Mesendoderm (in vitro differentiated cells): ENCODE data around the gene TGIF2.
"Not testable (repeated sequence)": the region's sequence is repeated elsewhere in the genome, so short reads cannot be mapped to it uniquely, and the experiment has no call there.

ENCODE experiments used
- DNase-seq: peaks from one replicate; pipeline ENCODE4 v3.0.0; 2013
- H2AK5ac ChIP-seq: 2 replicates; pipeline ENCODE4 v1.6.1; 2013; ENCODE audit warnings: low read length, inconsistent platforms
- H2BK120ac ChIP-seq: 2 replicates; pipeline ENCODE4 v1.6.1; 2013; ENCODE audit warnings: low read depth, mild to moderate bottlenecking, low read length, moderate library complexity, mixed read lengths
- H2BK15ac ChIP-seq: replicated peaks from 2 replicates; pipeline ENCODE4 v1.6.1; 2013; ENCODE audit warnings: low read depth, mild to moderate bottlenecking, moderate library complexity
- H2BK5ac ChIP-seq: 2 replicates; pipeline ENCODE4 v1.6.1; 2013; ENCODE audit warnings: low read length, inconsistent platforms
- H3K18ac ChIP-seq: 2 replicates; pipeline ENCODE4 v1.6.1; 2013; ENCODE audit warnings: mild to moderate bottlenecking, low read length, mixed read lengths
- H3K23ac ChIP-seq: one replicate; pipeline ENCODE4 v1.6.1; 2013; ENCODE audit warnings: low read length
- H3K27ac ChIP-seq: 2 replicates; pipeline ENCODE4 v1.5.1; 2013; ENCODE audit warnings: low read depth, mild to moderate bottlenecking, inconsistent platforms, low read length, moderate library complexity
- H3K27me3 ChIP-seq: 2 replicates; pipeline ENCODE4 v1.6.1; 2013; ENCODE audit warnings: low read length, control low read depth, mild to moderate bottlenecking, inconsistent platforms; ENCODE audit not compliant: insufficient read depth, poor library complexity
- H3K36me3 ChIP-seq: 2 replicates; pipeline ENCODE4 v1.6.1; 2013; ENCODE audit warnings: low read length, inconsistent platforms; ENCODE audit not compliant: control insufficient read depth, insufficient read depth
- H3K4ac ChIP-seq: one replicate; pipeline ENCODE4 v1.6.1; 2013; ENCODE audit warnings: low read depth, mild to moderate bottlenecking, low read length, moderate library complexity
- H3K4me1 ChIP-seq: 2 replicates; pipeline ENCODE4 v1.6.1; 2013; ENCODE audit warnings: low read depth, low read length, inconsistent platforms; ENCODE audit not compliant: control insufficient read depth
- H3K4me2 ChIP-seq: 2 replicates; pipeline ENCODE4 v1.6.1; 2013; ENCODE audit warnings: low read length
- H3K4me3 ChIP-seq: 2 replicates; pipeline ENCODE4 v1.5.1; 2013; ENCODE audit warnings: mild to moderate bottlenecking, low read length
- H3K56ac ChIP-seq: one replicate; pipeline ENCODE4 v1.6.1; 2013; ENCODE audit warnings: low read length
- H3K79me1 ChIP-seq: 2 replicates; pipeline ENCODE4 v1.6.1; 2013; ENCODE audit warnings: low read length, inconsistent platforms
- H3K79me2 ChIP-seq: 2 replicates; pipeline ENCODE4 v1.6.1; 2013; ENCODE audit warnings: mild to moderate bottlenecking, low read length; ENCODE audit not compliant: control insufficient read depth, insufficient read depth
- H3K9ac ChIP-seq: 2 replicates; pipeline ENCODE4 v1.6.1; 2013; ENCODE audit warnings: low read length, inconsistent platforms
- H4K5ac ChIP-seq: one replicate; pipeline ENCODE4 v1.6.1; 2013; ENCODE audit warnings: low read length
- H4K8ac ChIP-seq: one replicate; pipeline ENCODE4 v1.6.1; 2013; ENCODE audit warnings: low read depth, mild to moderate bottlenecking, control low read depth, low read length, moderate library complexity
- WGBS: extraction: QIAGEN DNeasy Blood & Tissue Kit; methylation state at CpG from one replicate; pipeline ENCODE4 v1.1.7; 2013; ENCODE audit warnings: low lambda C conversion rate, missing lambda C conversion rate; ENCODE audit not compliant: insufficient coverage; ENCODE audit errors: extremely low coverage; 5-methylcytosine and 5-hydroxymethylcytosine counted together

Gene TGIF2

GRCh38 chr20:36564078-36564725 is 9.2 kb upstream of the TGIF2 start:
- not testable (repeated sequence) for H3K4ac ChIP-seq, H3K9ac ChIP-seq, H3K27ac ChIP-seq, H4K5ac ChIP-seq, H3K4me3 ChIP-seq, H3K79me1 ChIP-seq, H4K8ac ChIP-seq, H3K4me1 ChIP-seq, H2AK5ac ChIP-seq, H3K56ac ChIP-seq, H3K18ac ChIP-seq, H3K23ac ChIP-seq, H2BK5ac ChIP-seq, DNase-seq, H2BK15ac ChIP-seq, H3K27me3 ChIP-seq, H3K79me2 ChIP-seq, H2BK120ac ChIP-seq, H3K4me2 ChIP-seq, H3K36me3 ChIP-seq
- WGBS = no CpG with 5 or more reads among the region's 13 CpGs

GRCh38 chr20:36564726-36565121 is 8.7 kb upstream of the TGIF2 start:
- H3K23ac ChIP-seq, H3K79me2 ChIP-seq, H3K27me3 ChIP-seq, H3K56ac ChIP-seq, H2AK5ac ChIP-seq, H3K4me3 ChIP-seq, H3K4me1 ChIP-seq, H3K36me3 ChIP-seq, H3K4ac ChIP-seq, DNase-seq, H3K4me2 ChIP-seq, H4K8ac ChIP-seq, H3K18ac ChIP-seq, H3K27ac ChIP-seq, H2BK5ac ChIP-seq, H2BK120ac ChIP-seq, H3K9ac ChIP-seq, H2BK15ac ChIP-seq, H4K5ac ChIP-seq, H3K79me1 ChIP-seq: not testable (repeated sequence)
- no CpG with 5 or more reads among the region's 6 CpGs for WGBS

- H3K4me1 ChIP-seq = peaks cover 6% of the 10 kb centered on the region
- WGBS = no CpG with 5 or more reads among the region's 3 CpGs
- H2BK15ac ChIP-seq = no peak overlapping the region
- no peak overlapping the region for H3K9ac ChIP-seq
- H3K4ac ChIP-seq = no peak overlapping the region
- no peak overlapping the region for H3K4me3 ChIP-seq
- no peak overlapping the region for H2BK120ac ChIP-seq
- DNase-seq = no peak
- H3K27me3 ChIP-seq = no peaks in the 10 kb centered on the region
- no peak overlapping the region for H3K18ac ChIP-seq
- H4K8ac ChIP-seq = no peak overlapping the region
- H3K23ac ChIP-seq = no peak overlapping the region
- no peaks in the 10 kb centered on the region for H3K79me2 ChIP-seq
- no peak overlapping the region for H2BK5ac ChIP-seq
- H4K5ac ChIP-seq = no peak overlapping the region
- no peaks in the 10 kb centered on the region for H3K79me1 ChIP-seq
- H2AK5ac ChIP-seq = no peak overlapping the region
- no peak overlapping the region for H3K56ac ChIP-seq
- no peak overlapping the region for H3K27ac ChIP-seq
- H3K4me2 ChIP-seq = no peak overlapping the region
- H3K36me3 ChIP-seq = no peaks in the 10 kb centered on the region
Measured at GRCh38 chr20:36565520-36565919, 7.9 kb upstream of the TGIF2 start.

- H3K4ac ChIP-seq = no peak overlapping the region
- H4K8ac ChIP-seq = no peak overlapping the region
- no peak overlapping the region for H3K23ac ChIP-seq
- no peak overlapping the region for H2AK5ac ChIP-seq
- peak; percentile 78 for DNase-seq
- H3K27ac ChIP-seq = no peak overlapping the region
- no peak overlapping the region for H4K5ac ChIP-seq
- no peak overlapping the region for H2BK5ac ChIP-seq
- peaks cover 6% of the 10 kb centered on the region for H3K79me2 ChIP-seq
- H3K4me1 ChIP-seq = peaks cover 7% of the 10 kb centered on the region
- H3K4me2 ChIP-seq = no peak overlapping the region
- no peaks in the 10 kb centered on the region for H3K79me1 ChIP-seq
- no peaks in the 10 kb centered on the region for H3K36me3 ChIP-seq
- H3K56ac ChIP-seq = peak overlapping the region; percentile 34
- H3K4me3 ChIP-seq = no peak overlapping the region
- H3K18ac ChIP-seq = peak overlapping the region; percentile 61
- H3K27me3 ChIP-seq = no peaks in the 10 kb centered on the region
- WGBS = no CpG with 5 or more reads among the region's 7 CpGs
- no peak overlapping the region for H2BK120ac ChIP-seq
- no peak overlapping the region for H2BK15ac ChIP-seq
- no peak overlapping the region for H3K9ac ChIP-seq
Measured at GRCh38 chr20:36569847-36570429, 3.5 kb upstream of the TGIF2 start.

GRCh38 chr20:36571564-36572504 is 1.6 kb upstream of the TGIF2 start:
- peak; percentile 93 for DNase-seq
- H3K79me1 ChIP-seq = no peaks in the 10 kb centered on the region
- H3K9ac ChIP-seq = peak overlapping the region; percentile 92
- no peak overlapping the region for H4K5ac ChIP-seq
- H3K79me2 ChIP-seq = peaks cover 23% of the 10 kb centered on the region
- peak overlapping the region; percentile 96 for H3K56ac ChIP-seq
- H2BK120ac ChIP-seq = peak overlapping the region; percentile 79
- peak overlapping the region; percentile 7 for H4K8ac ChIP-seq
- no CpG with 5 or more reads among the region's 17 CpGs for WGBS
- peak overlapping the region; percentile 98 for H3K18ac ChIP-seq
- peak overlapping the region; percentile 33 for H2AK5ac ChIP-seq
- no peaks in the 10 kb centered on the region for H3K36me3 ChIP-seq
- H3K23ac ChIP-seq = no peak overlapping the region
- H3K4me3 ChIP-seq = no peak overlapping the region
- H3K4me1 ChIP-seq = peaks cover 7% of the 10 kb centered on the region
- H3K27ac ChIP-seq = peak overlapping the region; percentile 95
- no peaks in the 10 kb centered on the region for H3K27me3 ChIP-seq
- H3K4ac ChIP-seq = peak overlapping the region; percentile 98
- H2BK15ac ChIP-seq = peak overlapping the region; percentile 80
- H3K4me2 ChIP-seq = peak overlapping the region; percentile 79
- H2BK5ac ChIP-seq = peak overlapping the region; percentile 94
